Activated T-helper 2 cell treated with anti-CD3 and anti-CD28 coated beads, Interferon-gamma antibody, Interleukin-2, Interleukin-4, amounts not matched to agents 10 μg/mL and 5 μg/mL and 100 μg/mL, durations not matched to agents 14 hours and 24 hours and 36 hours (primary cell): Measurements from ENCODE around the gene ACP3. TPM values are rescaled to one million over a fixed set of nuclear protein-coding genes. Genes with fewer than 3 reads are reported as not detected.
"Not testable (repeated sequence)": the region's sequence is repeated elsewhere in the genome, so short reads cannot be mapped to it uniquely, and the experiment has no call there.

Experiments
- DNase-seq: peaks from one replicate; pipeline ENCODE4 v3.0.0; 2021; ENCODE audit warnings: low spot score
- H3K27ac Mint-ChIP-seq: one replicate; pipeline ENCODE4 v1.8.0; 2021; ENCODE audit warnings: mixed read lengths
- H3K27me3 Mint-ChIP-seq: one replicate; pipeline ENCODE4 v1.8.0; 2021; ENCODE audit warnings: low read depth, mixed read lengths
- H3K36me3 Mint-ChIP-seq: one replicate; pipeline ENCODE4 v1.8.0; 2021; ENCODE audit warnings: low read depth, mixed read lengths
- H3K4me1 Mint-ChIP-seq: one replicate; pipeline ENCODE4 v1.8.0; 2021; ENCODE audit warnings: low read depth, mixed read lengths
- H3K4me3 Mint-ChIP-seq: one replicate; pipeline ENCODE4 v1.8.0; 2021; ENCODE audit warnings: low read depth, mild to moderate bottlenecking, moderate library complexity, mixed read lengths
- H3K9me3 Mint-ChIP-seq: one replicate; pipeline ENCODE4 v1.8.0; 2021; ENCODE audit warnings: mixed read lengths
- intact Hi-C: fragments of 100-400 bp; cut with micrococcal nuclease; formaldehyde crosslinking; loops from one replicate; pipeline ENCODE4 v1.15.1; 2023
- total RNA-seq: library from RNA; stranded (reverse); gene quantifications from 2 replicates; pipeline ENCODE4 v1.2.3, GENCODE V29; 2022

The ACP3 gene
- total RNA-seq, 1 donor from 2014 or later: not detected

GRCh38 chr3:132381348-132381944 lies 64.2 kb downstream of the ACP3 start:
- Mint-ChIP-seq H3K36me3 (no peaks in the 10 kb centered on the region), H3K27me3 (peaks cover 4% of the 10 kb centered on the region), H3K27ac (no peak overlapping the region), H3K4me3 (no peak overlapping the region), H3K4me1 (peaks cover 2% of the 10 kb centered on the region), H3K9me3 (no peaks in the 10 kb centered on the region)
- intact Hi-C loops: no loop called here
- DNase-seq: no peak

- Mint-ChIP-seq H3K4me3 (no peak overlapping the region), H3K4me1 (peaks cover 2% of the 10 kb centered on the region), H3K36me3 (no peaks in the 10 kb centered on the region), H3K9me3 (no peaks in the 10 kb centered on the region), H3K27me3 (peaks cover 8% of the 10 kb centered on the region), H3K27ac (no peak overlapping the region)
- intact Hi-C loops: no loop called here
- DNase-seq: no peak
Observed at GRCh38 chr3:132382267-132382666, 65.1 kb downstream of the ACP3 start.

GRCh38 chr3:132382688-132383194 lies 65.5 kb downstream of the ACP3 start:
- intact Hi-C loops: no loop called here
- Mint-ChIP-seq H3K4me3 (no peak overlapping the region), H3K27me3 (peaks cover 10% of the 10 kb centered on the region), H3K4me1 (peaks cover 2% of the 10 kb centered on the region), H3K36me3 (no peaks in the 10 kb centered on the region), H3K27ac (no peak overlapping the region), H3K9me3 (no peaks in the 10 kb centered on the region)
- no peak for DNase-seq

GRCh38 chr3:132386259-132386658 lies 69.1 kb downstream of the ACP3 start:
- H3K4me3 Mint-ChIP-seq: no peak overlapping the region
- no peak for DNase-seq
- no peaks in the 10 kb centered on the region for H3K4me1 Mint-ChIP-seq
- H3K9me3 Mint-ChIP-seq: no peaks in the 10 kb centered on the region
- H3K27me3 Mint-ChIP-seq: peaks cover 8% of the 10 kb centered on the region
- intact Hi-C loops: no loop called here
- H3K36me3 Mint-ChIP-seq: no peaks in the 10 kb centered on the region
- H3K27ac Mint-ChIP-seq: no peak overlapping the region

GRCh38 chr3:132392675-132393074 lies 75.5 kb downstream of the ACP3 start:
- H3K36me3 Mint-ChIP-seq, H3K27ac Mint-ChIP-seq, DNase-seq, H3K9me3 Mint-ChIP-seq, H3K4me3 Mint-ChIP-seq, H3K4me1 Mint-ChIP-seq, intact Hi-C loops, H3K27me3 Mint-ChIP-seq: not testable (repeated sequence)

GRCh38 chr3:132394320-132394719 lies 77.1 kb downstream of the ACP3 start:
- intact Hi-C loops: no loop called here
- peaks cover 9% of the 10 kb centered on the region for H3K27me3 Mint-ChIP-seq
- H3K4me3 Mint-ChIP-seq: no peak overlapping the region
- H3K27ac Mint-ChIP-seq: no peak overlapping the region
- no peaks in the 10 kb centered on the region for H3K4me1 Mint-ChIP-seq
- no peaks in the 10 kb centered on the region for H3K36me3 Mint-ChIP-seq
- H3K9me3 Mint-ChIP-seq: no peaks in the 10 kb centered on the region
- DNase-seq: no peak

- H3K9me3 Mint-ChIP-seq: no peaks in the 10 kb centered on the region
- no peak overlapping the region for H3K27ac Mint-ChIP-seq
- peaks cover 12% of the 10 kb centered on the region for H3K27me3 Mint-ChIP-seq
- no peaks in the 10 kb centered on the region for H3K4me1 Mint-ChIP-seq
- no peaks in the 10 kb centered on the region for H3K36me3 Mint-ChIP-seq
- DNase-seq: no peak
- no peak overlapping the region for H3K4me3 Mint-ChIP-seq
- intact Hi-C loops: no loop called here
Observed at GRCh38 chr3:132395126-132395525, 77.9 kb downstream of the ACP3 start.

- Mint-ChIP-seq H3K27ac (no peak overlapping the region), H3K4me1 (no peaks in the 10 kb centered on the region), H3K9me3 (no peaks in the 10 kb centered on the region), H3K4me3 (no peak overlapping the region), H3K27me3 (peaks cover 18% of the 10 kb centered on the region), H3K36me3 (no peaks in the 10 kb centered on the region)
- intact Hi-C loops: no loop called here
- no peak for DNase-seq
Observed at GRCh38 chr3:132396255-132396654, 79.0 kb downstream of the ACP3 start.

- H3K4me3 Mint-ChIP-seq, H3K9me3 Mint-ChIP-seq, H3K4me1 Mint-ChIP-seq, H3K36me3 Mint-ChIP-seq, DNase-seq, intact Hi-C loops, H3K27ac Mint-ChIP-seq: not testable (repeated sequence)
- H3K27me3 Mint-ChIP-seq: peaks cover 23% of the 10 kb centered on the region
Observed at GRCh38 chr3:132396776-132397175, 79.6 kb downstream of the ACP3 start.

- no peak for DNase-seq
- Mint-ChIP-seq H3K4me1 (no peaks in the 10 kb centered on the region), H3K9me3 (no peaks in the 10 kb centered on the region), H3K36me3 (no peaks in the 10 kb centered on the region), H3K27ac (no peak overlapping the region), H3K4me3 (no peak overlapping the region), H3K27me3 (peaks cover 32% of the 10 kb centered on the region)
- intact Hi-C loops: loop anchor here (1.0 kb wide), 2 partner anchors 47 to 146 kb away; no protein-coding TSS in a partner anchor
Observed at GRCh38 chr3:132399054-132399929, 82.1 kb downstream of the ACP3 start.

GRCh38 chr3:132401255-132401654 lies 84.0 kb downstream of the ACP3 start:
- H3K27me3 Mint-ChIP-seq: peaks cover 47% of the 10 kb centered on the region
- H3K4me1 Mint-ChIP-seq: no peaks in the 10 kb centered on the region
- H3K9me3 Mint-ChIP-seq: no peaks in the 10 kb centered on the region
- intact Hi-C loops: no loop called here
- no peak overlapping the region for H3K27ac Mint-ChIP-seq
- no peaks in the 10 kb centered on the region for H3K36me3 Mint-ChIP-seq
- no peak overlapping the region for H3K4me3 Mint-ChIP-seq
- DNase-seq: no peak

- Mint-ChIP-seq H3K27ac (no peak overlapping the region), H3K4me3 (no peak overlapping the region), H3K36me3 (no peaks in the 10 kb centered on the region), H3K27me3 (peaks cover 61% of the 10 kb centered on the region), H3K4me1 (no peaks in the 10 kb centered on the region), H3K9me3 (no peaks in the 10 kb centered on the region)
- DNase-seq: no peak
- intact Hi-C loops: no loop called here
Observed at GRCh38 chr3:132404276-132404675, 87.1 kb downstream of the ACP3 start.

- no peaks in the 10 kb centered on the region for H3K9me3 Mint-ChIP-seq
- DNase-seq: no peak
- no peaks in the 10 kb centered on the region for H3K4me1 Mint-ChIP-seq
- H3K36me3 Mint-ChIP-seq: no peaks in the 10 kb centered on the region
- H3K27me3 Mint-ChIP-seq: peaks cover 61% of the 10 kb centered on the region
- H3K4me3 Mint-ChIP-seq: no peak overlapping the region
- no peak overlapping the region for H3K27ac Mint-ChIP-seq
- intact Hi-C loops: no loop called here
Observed at GRCh38 chr3:132405188-132405587, 88.0 kb downstream of the ACP3 start.
